GM21529 (cell line): ENCODE results near the gene PAX5.

Source experiments
- ATAC-seq: cut with Tn5 transposase; IDR thresholded peaks from one replicate; pipeline ENCODE4 v1.9.1; 2021; ENCODE audit not compliant: unreplicated experiment

The PAX5 gene

GRCh38 chr9:36839131-36839885 is 194.8 kb downstream of the PAX5 start:
- ATAC-seq: no peak

- ATAC-seq: no peak
Measured at GRCh38 chr9:36837431-36838405, 196.3 kb downstream of the PAX5 start.

GRCh38 chr9:36836486-36836885 is 197.6 kb downstream of the PAX5 start:
- no peak for ATAC-seq

- ATAC-seq: no peak
Measured at GRCh38 chr9:36835271-36835996, 198.6 kb downstream of the PAX5 start.

- ATAC-seq: no peak
Measured at GRCh38 chr9:36834736-36835135, 199.3 kb downstream of the PAX5 start.

- ATAC-seq: no peak
Measured at GRCh38 chr9:36833954-36834353, 200.1 kb downstream of the PAX5 start.

- no peak for ATAC-seq
Measured at GRCh38 chr9:36832164-36832795, 201.8 kb downstream of the PAX5 start.

GRCh38 chr9:36831381-36832161 is 202.5 kb downstream of the PAX5 start:
- ATAC-seq: no peak

GRCh38 chr9:36828611-36829013 is 205.5 kb downstream of the PAX5 start:
- ATAC-seq: no peak

- ATAC-seq: no peak
Measured at GRCh38 chr9:36827593-36827992, 206.5 kb downstream of the PAX5 start.

- ATAC-seq: no peak
Measured at GRCh38 chr9:36826581-36826980, 207.5 kb downstream of the PAX5 start.

- no peak for ATAC-seq
Measured at GRCh38 chr9:36825179-36825578, 208.9 kb downstream of the PAX5 start.

GRCh38 chr9:36823934-36824333 is 210.1 kb downstream of the PAX5 start:
- no peak for ATAC-seq

GRCh38 chr9:36823466-36823865 is 210.6 kb downstream of the PAX5 start:
- no peak for ATAC-seq

- ATAC-seq: no peak
Measured at GRCh38 chr9:36822201-36822600, 211.9 kb downstream of the PAX5 start.

- no peak for ATAC-seq
Measured at GRCh38 chr9:36820392-36820861, 213.6 kb downstream of the PAX5 start.

- ATAC-seq: no peak
Measured at GRCh38 chr9:36818965-36819870, 214.8 kb downstream of the PAX5 start.

- no peak for ATAC-seq
Measured at GRCh38 chr9:36818242-36818938, 215.7 kb downstream of the PAX5 start.
